Measurements from ENCODE around the gene MOV10.
"Not testable (repeated sequence)": the region's sequence is repeated elsewhere in the genome, so short reads cannot be mapped to it uniquely, and the experiment has no call there.

MOV10 gene

GRCh38 chr1:112724240-112724639, 49.8 kb downstream of the MOV10 start:
- H3K27me3 ChIP-seq (ENCODE audit: insufficient read depth, low read length) = peaks cover 35% of the 10 kb centered on the region
- not testable (repeated sequence) for H3K9ac ChIP-seq (ENCODE audit: low read depth, low read length); H3K4me3 ChIP-seq (ENCODE audit: low read length); H3K4me1 ChIP-seq (ENCODE audit: insufficient read depth, low read length); H3K9me3 ChIP-seq (ENCODE audit: insufficient read depth, low read depth, low read length); H3K36me3 ChIP-seq (ENCODE audit: insufficient read depth, low read length); H3K27ac ChIP-seq (ENCODE audit: low read depth, low read length)
- 100% methylated on average over 2 of the region's 4 CpGs for WGBS

- H3K36me3 ChIP-seq (ENCODE audit: insufficient read depth, low read length) = no peaks in the 10 kb centered on the region
- H3K4me1 ChIP-seq (ENCODE audit: insufficient read depth, low read length) = peaks cover 5% of the 10 kb centered on the region; the same call in 1 of the 2 replicates
- H3K27me3 ChIP-seq (ENCODE audit: insufficient read depth, low read length) = peaks cover 19% of the 10 kb centered on the region
- no peak overlapping the region for H3K4me3 ChIP-seq (ENCODE audit: low read length)
- H3K9ac ChIP-seq (ENCODE audit: low read depth, low read length) = no peak overlapping the region
- H3K9me3 ChIP-seq (ENCODE audit: insufficient read depth, low read depth, low read length) = no peaks in the 10 kb centered on the region
- no peak overlapping the region for H3K27ac ChIP-seq (ENCODE audit: low read depth, low read length)
- WGBS = 38% methylated on average over 2 of the region's 2 CpGs
These were observed 53.3 kb downstream of the MOV10 start for GRCh38 chr1:112727716-112728115.

- H3K27ac ChIP-seq (ENCODE audit: low read depth, low read length); H3K4me1 ChIP-seq (ENCODE audit: insufficient read depth, low read length); H3K9me3 ChIP-seq (ENCODE audit: insufficient read depth, low read depth, low read length); H3K4me3 ChIP-seq (ENCODE audit: low read length); H3K9ac ChIP-seq (ENCODE audit: low read depth, low read length); H3K36me3 ChIP-seq (ENCODE audit: insufficient read depth, low read length): not testable (repeated sequence)
- 94% methylated on average over 32 of the region's 33 CpGs for WGBS
- H3K27me3 ChIP-seq (ENCODE audit: insufficient read depth, low read length) = peaks cover 12% of the 10 kb centered on the region
These were observed 54.0 kb downstream of the MOV10 start for GRCh38 chr1:112728306-112728971.

DNA sequence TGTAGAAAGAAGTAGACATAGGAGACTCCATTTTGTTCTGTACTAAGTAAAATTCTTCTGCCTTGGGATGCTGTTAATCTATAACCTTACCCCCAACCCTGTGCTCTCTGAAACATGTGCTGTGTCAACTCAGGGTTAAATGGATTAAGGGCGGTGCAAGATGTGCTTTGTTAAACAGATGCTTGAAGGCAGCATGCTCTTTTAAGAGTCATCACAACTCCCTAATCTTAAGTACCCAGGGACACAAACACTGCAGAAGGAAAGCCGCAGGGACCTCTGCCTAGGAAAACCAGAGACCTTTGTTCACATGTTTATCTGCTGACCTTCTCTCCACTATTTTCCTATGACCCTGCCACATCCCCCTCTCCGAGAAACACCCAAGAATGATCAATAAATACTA, 54.6 kb downstream of the MOV10 start:
- not testable (repeated sequence) for H3K27me3 ChIP-seq (ENCODE audit: insufficient read depth, low read length); H3K9me3 ChIP-seq (ENCODE audit: insufficient read depth, low read depth, low read length); H3K4me3 ChIP-seq (ENCODE audit: low read length); H3K9ac ChIP-seq (ENCODE audit: low read depth, low read length); H3K36me3 ChIP-seq (ENCODE audit: insufficient read depth, low read length); H3K27ac ChIP-seq (ENCODE audit: low read depth, low read length); H3K4me1 ChIP-seq (ENCODE audit: insufficient read depth, low read length)
- WGBS = 54% methylated on average over 1 of the region's 3 CpGs

GRCh38 chr1:112729909-112730308, 55.5 kb downstream of the MOV10 start:
- Histone ChIP-seq H3K27me3 (ENCODE audit: insufficient read depth, low read length) (peaks cover 6% of the 10 kb centered on the region; the same call in 1 of the 2 replicates), H3K4me3 (ENCODE audit: low read length) (no peak overlapping the region), H3K9ac (ENCODE audit: low read depth, low read length) (no peak overlapping the region), H3K9me3 (ENCODE audit: insufficient read depth, low read depth, low read length) (no peaks in the 10 kb centered on the region), H3K27ac (ENCODE audit: low read depth, low read length) (no peak overlapping the region), H3K4me1 (ENCODE audit: insufficient read depth, low read length) (peaks cover 5% of the 10 kb centered on the region; the same call in 1 of the 2 replicates), H3K36me3 (ENCODE audit: insufficient read depth, low read length) (no peaks in the 10 kb centered on the region)
- 91% methylated on average over 1 of the region's 1 CpG for WGBS

- Histone ChIP-seq H3K9me3 (ENCODE audit: insufficient read depth, low read depth, low read length) (no peaks in the 10 kb centered on the region), H3K4me1 (ENCODE audit: insufficient read depth, low read length) (peaks cover 5% of the 10 kb centered on the region; the same call in 1 of the 2 replicates), H3K9ac (ENCODE audit: low read depth, low read length) (no peak overlapping the region), H3K27ac (ENCODE audit: low read depth, low read length) (no peak overlapping the region), H3K27me3 (ENCODE audit: insufficient read depth, low read length) (peaks cover 6% of the 10 kb centered on the region; the same call in 1 of the 2 replicates), H3K4me3 (ENCODE audit: low read length) (no peak overlapping the region), H3K36me3 (ENCODE audit: insufficient read depth, low read length) (no peaks in the 10 kb centered on the region)
- 92% methylated on average over 1 of the region's 1 CpG for WGBS
These were observed 57.0 kb downstream of the MOV10 start for GRCh38 chr1:112731451-112731850.

DNA sequence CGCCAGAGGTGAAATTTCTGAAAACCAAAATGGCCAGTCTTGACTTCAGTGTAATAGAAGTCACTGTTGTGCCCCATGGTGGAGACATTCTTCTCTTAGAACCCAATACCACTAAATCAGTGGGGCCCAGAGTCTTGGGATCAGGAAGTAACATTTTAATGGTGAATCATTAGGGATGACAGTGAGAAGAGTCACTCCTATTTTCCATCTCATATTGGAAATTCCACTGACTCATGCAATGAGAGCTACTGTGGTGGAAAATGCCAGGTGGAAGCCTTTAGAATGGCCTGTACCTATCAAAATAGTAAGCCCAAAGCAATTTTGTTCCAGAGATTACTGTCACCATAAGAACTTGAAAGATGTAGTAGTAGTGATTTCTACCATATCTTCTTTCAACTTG, 61.3 kb downstream of the MOV10 start:
- Histone ChIP-seq H3K4me3 (ENCODE audit: low read length) (no peak overlapping the region), H3K9me3 (ENCODE audit: insufficient read depth, low read depth, low read length) (no peaks in the 10 kb centered on the region), H3K27ac (ENCODE audit: low read depth, low read length) (no peak overlapping the region), H3K4me1 (ENCODE audit: insufficient read depth, low read length) (no peaks in the 10 kb centered on the region), H3K27me3 (ENCODE audit: insufficient read depth, low read length) (no peaks in the 10 kb centered on the region), H3K36me3 (ENCODE audit: insufficient read depth, low read length) (no peaks in the 10 kb centered on the region), H3K9ac (ENCODE audit: low read depth, low read length) (no peak overlapping the region)
- WGBS = 83% methylated on average over 1 of the region's 1 CpG

GRCh38 chr1:112737573-112737972, 63.1 kb downstream of the MOV10 start:
- Histone ChIP-seq H3K27ac (ENCODE audit: low read depth, low read length) (no peak overlapping the region), H3K9ac (ENCODE audit: low read depth, low read length) (no peak overlapping the region), H3K4me1 (ENCODE audit: insufficient read depth, low read length) (no peaks in the 10 kb centered on the region), H3K4me3 (ENCODE audit: low read length) (no peak overlapping the region), H3K9me3 (ENCODE audit: insufficient read depth, low read depth, low read length) (no peaks in the 10 kb centered on the region), H3K36me3 (ENCODE audit: insufficient read depth, low read length) (no peaks in the 10 kb centered on the region), H3K27me3 (ENCODE audit: insufficient read depth, low read length) (peaks cover 6% of the 10 kb centered on the region; the same call in 1 of the 2 replicates)
- WGBS = 76% methylated on average over 3 of the region's 3 CpGs

GRCh38 chr1:112743174-112744008, 68.9 kb downstream of the MOV10 start:
- no peak overlapping the region for H3K27ac ChIP-seq (ENCODE audit: low read depth, low read length)
- no peaks in the 10 kb centered on the region for H3K36me3 ChIP-seq (ENCODE audit: insufficient read depth, low read length)
- WGBS = 57% methylated on average over 53 of the region's 54 CpGs
- no peaks in the 10 kb centered on the region for H3K4me1 ChIP-seq (ENCODE audit: insufficient read depth, low read length)
- H3K9ac ChIP-seq (ENCODE audit: low read depth, low read length) = peak overlapping the region; percentile 52
- H3K9me3 ChIP-seq (ENCODE audit: insufficient read depth, low read depth, low read length) = no peaks in the 10 kb centered on the region
- H3K27me3 ChIP-seq (ENCODE audit: insufficient read depth, low read length) = peaks cover 36% of the 10 kb centered on the region
- peak overlapping the region; percentile 57 for H3K4me3 ChIP-seq (ENCODE audit: low read length)

DNA sequence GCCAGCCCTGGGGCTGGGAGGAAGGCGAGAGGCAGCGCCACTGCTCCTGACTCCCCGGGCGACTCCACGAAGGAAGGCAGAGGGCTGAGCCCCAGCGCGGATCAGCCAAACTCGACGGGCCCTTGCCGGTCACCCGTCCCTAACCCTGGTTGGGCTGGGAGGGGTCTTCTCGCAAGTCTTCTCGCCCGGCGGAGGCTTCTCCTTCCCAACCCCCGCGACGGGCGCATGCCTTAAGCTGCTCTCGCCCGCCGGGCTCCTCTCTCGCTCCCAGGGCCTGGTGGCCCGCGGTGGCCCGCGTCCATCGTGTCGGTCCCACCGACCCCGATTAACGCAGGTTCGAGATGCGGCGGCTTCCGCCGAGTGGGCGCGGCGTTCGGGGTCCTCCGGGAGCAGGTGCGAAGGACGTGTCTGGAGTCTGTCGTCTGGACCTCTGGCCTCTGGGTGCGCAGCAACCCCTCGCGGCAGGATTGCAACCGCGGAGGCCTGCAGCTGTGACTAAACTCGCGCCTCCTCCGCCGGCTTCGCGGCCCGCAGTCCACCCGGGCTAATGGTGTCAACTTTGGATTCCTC, 69.6 kb downstream of the MOV10 start:
- Histone ChIP-seq H3K27ac (ENCODE audit: low read depth, low read length) (no peak overlapping the region), H3K4me1 (ENCODE audit: insufficient read depth, low read length) (no peaks in the 10 kb centered on the region), H3K4me3 (ENCODE audit: low read length) (peak overlapping the region; percentile 57), H3K36me3 (ENCODE audit: insufficient read depth, low read length) (no peaks in the 10 kb centered on the region), H3K9ac (ENCODE audit: low read depth, low read length) (peak overlapping the region; percentile 52), H3K27me3 (ENCODE audit: insufficient read depth, low read length) (peaks cover 36% of the 10 kb centered on the region), H3K9me3 (ENCODE audit: insufficient read depth, low read depth, low read length) (no peaks in the 10 kb centered on the region)
- 22% methylated on average over 58 of the region's 58 CpGs for WGBS

- Histone ChIP-seq H3K9ac (ENCODE audit: low read depth, low read length) (no peak overlapping the region), H3K4me3 (ENCODE audit: low read length) (no peak overlapping the region), H3K4me1 (ENCODE audit: insufficient read depth, low read length) (no peaks in the 10 kb centered on the region), H3K9me3 (ENCODE audit: insufficient read depth, low read depth, low read length) (no peaks in the 10 kb centered on the region), H3K36me3 (ENCODE audit: insufficient read depth, low read length) (no peaks in the 10 kb centered on the region), H3K27ac (ENCODE audit: low read depth, low read length) (no peak overlapping the region), H3K27me3 (ENCODE audit: insufficient read depth, low read length) (peaks cover 23% of the 10 kb centered on the region)
- 94% methylated on average over 12 of the region's 12 CpGs for WGBS
These were observed 73.9 kb downstream of the MOV10 start for GRCh38 chr1:112748396-112748795.
